Neural cell (in vitro differentiated cells): Measurements from ENCODE around the gene SEC14L6. TPM values are rescaled to one million over a fixed set of nuclear protein-coding genes. Genes with fewer than 3 reads are reported as not detected.

Source experiments
- H2AFZ ChIP-seq: fragments of 200-600, 300-800 bp; sonication (generic), shearing (Covaris generic); 2 replicates; pipeline ENCODE4 v1.6.0; 2014; ENCODE audit warnings: low read depth, mild to moderate bottlenecking, antibody characterized with exemption, low read length, moderate library complexity
- H3F3A ChIP-seq: fragments of 200-600 bp; shearing (Covaris generic); 2 replicates; pipeline ENCODE4 v1.6.1; 2016; ENCODE audit warnings: mild to moderate bottlenecking, moderate library complexity, mixed read lengths, antibody characterized with exemption, low read length; ENCODE audit not compliant: insufficient read depth, poor library complexity, severe bottlenecking
- H3K27ac ChIP-seq: fragments of 200-600, 300-800 bp; sonication (generic), shearing (Covaris generic); 2 replicates; pipeline ENCODE4 v1.5.1; 2014; ENCODE audit warnings: mild to moderate bottlenecking, low read length, moderate library complexity
- H3K27me3 ChIP-seq: fragments of 300-800, 200-600 bp; sonication (generic), shearing (Covaris generic); 2 replicates; pipeline ENCODE4 v1.6.0; 2014; ENCODE audit warnings: mild to moderate bottlenecking, low read depth, low read length, moderate library complexity; ENCODE audit not compliant: insufficient read depth
- H3K36me3 ChIP-seq: fragments of 300-800, 200-600 bp; sonication (generic), shearing (Covaris generic); 2 replicates; pipeline ENCODE4 v1.5.1; 2014; ENCODE audit warnings: mild to moderate bottlenecking, antibody characterized with exemption, low read length, moderate library complexity; ENCODE audit not compliant: insufficient read depth
- H3K4me2 ChIP-seq: fragments of 300-800, 200-600 bp; sonication (generic), shearing (Covaris generic); 2 replicates; pipeline ENCODE4 v1.6.0; 2014; ENCODE audit warnings: mild to moderate bottlenecking, low read length
- H3K4me3 ChIP-seq: fragments of 300-800, 200-600 bp; sonication (generic), shearing (Covaris generic); 2 replicates; pipeline ENCODE4 v1.5.1; 2014; ENCODE audit warnings: mild to moderate bottlenecking, low read length, moderate library complexity
- H3K79me2 ChIP-seq: fragments of 200-600 bp; shearing (Covaris generic); replicated peaks from 2 replicates; pipeline ENCODE4 v1.6.0; 2014; ENCODE audit warnings: mild to moderate bottlenecking, low read length, moderate library complexity; ENCODE audit not compliant: insufficient read depth
- H3K9ac ChIP-seq: fragments of 300-800, 200-600 bp; sonication (generic), shearing (Covaris generic); 2 replicates; pipeline ENCODE4 v1.6.1; 2016; ENCODE audit warnings: mild to moderate bottlenecking, low read length, mixed read lengths
- H3K9me2 ChIP-seq: fragments of 200-600 bp; shearing (Covaris generic); 2 replicates; pipeline ENCODE4 v1.6.1; 2016; ENCODE audit warnings: mild to moderate bottlenecking, low read length, mixed read lengths; ENCODE audit not compliant: insufficient read depth
- H3K9me3 ChIP-seq: fragments of 200-600, 300-800 bp; sonication (generic), shearing (Covaris generic); 2 replicates; pipeline ENCODE4 v1.6.1; 2016; ENCODE audit warnings: mild to moderate bottlenecking, mixed run types, low read length, moderate library complexity, mixed read lengths
- H4K20me1 ChIP-seq: fragments of 200-600 bp; shearing (Covaris generic); 2 replicates; pipeline ENCODE4 v1.6.1; 2016; ENCODE audit warnings: mild to moderate bottlenecking, mixed run types; ENCODE audit not compliant: insufficient read depth
- CTCF ChIP-seq: fragments of 450-650 bp; IDR thresholded peaks from 2 replicates; pipeline ENCODE4 v1.5.1; 2014; ENCODE audit warnings: antibody characterized with exemption, mild to moderate bottlenecking, moderate library complexity; ENCODE audit not compliant: poor library complexity, severe bottlenecking
- EP300 ChIP-seq: fragments of 450-650 bp; conservative IDR thresholded peaks from 2 replicates; pipeline ENCODE4 v1.6.1; 2014; ENCODE audit warnings: antibody characterized with exemption, mild to moderate bottlenecking, moderate library complexity; ENCODE audit not compliant: poor library complexity, severe bottlenecking
- EZH2 ChIP-seq: fragments of 200-600, 300-800 bp; shearing (Covaris generic), sonication (generic); IDR thresholded peaks from 2 replicates; pipeline ENCODE4 v1.6.1; 2014; ENCODE audit warnings: antibody characterized with exemption, low read length, borderline replicate concordance, mild to moderate bottlenecking; ENCODE audit not compliant: insufficient read depth, poor library complexity, severe bottlenecking
- MXI1 ChIP-seq: fragments of 450-650 bp; conservative IDR thresholded peaks from 2 replicates; pipeline ENCODE4 v1.6.1; 2014; ENCODE audit warnings: antibody characterized with exemption, mild to moderate bottlenecking; ENCODE audit not compliant: poor library complexity, severe bottlenecking
- RAD21 ChIP-seq: fragments of 450-650 bp; conservative IDR thresholded peaks from 2 replicates; pipeline ENCODE4 v1.6.1; 2014; ENCODE audit warnings: antibody characterized with exemption, mild to moderate bottlenecking, moderate library complexity
- SMC3 ChIP-seq: fragments of 450-650 bp; conservative IDR thresholded peaks from 2 replicates; pipeline ENCODE4 v1.6.1; 2014; ENCODE audit warnings: antibody characterized with exemption, mild to moderate bottlenecking, moderate library complexity; ENCODE audit not compliant: poor library complexity
- polyA plus RNA-seq: library from polyadenylated mRNA; depleted of rRNA; stranded (reverse); fragments of >200 nt; gene quantifications from 2 replicates; pipeline ENCODE4 v1.2.3, GENCODE V29; 2014
- TF ChIP-seq, protein P1 (sequence below): IDR thresholded peaks from 2 replicates; pipeline ENCODE4 v1.6.1; 2012; ENCODE audit warnings: borderline replicate concordance

Gene SEC14L6
- polyA plus RNA-seq, 1 donor from 2014 or later, result not detected

DNA sequence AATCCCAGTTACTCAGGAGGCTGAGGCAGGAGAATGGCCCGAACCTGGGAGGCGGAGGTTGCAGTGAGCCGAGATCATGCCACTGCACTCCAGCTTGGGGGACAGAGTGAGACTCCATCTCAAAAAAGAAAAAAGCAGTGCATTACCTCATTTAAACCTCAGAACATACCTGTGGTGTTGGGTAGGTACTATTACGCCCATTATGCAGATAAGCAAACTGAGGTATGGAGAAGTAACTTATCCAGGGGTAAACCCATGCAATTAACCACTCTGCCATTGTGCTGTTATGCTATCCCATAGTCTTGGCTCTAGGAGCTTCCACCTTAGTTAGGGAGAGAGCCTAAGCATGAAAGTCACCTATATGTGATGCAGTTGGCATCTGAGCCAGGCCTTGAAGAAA, 72.4 kb downstream of the SEC14L6 start:
- Histone ChIP-seq H3K79me2 (no peaks in the 10 kb centered on the region), H2AFZ (no peak overlapping the region), H3K9me3 (no peaks in the 10 kb centered on the region), H3K9ac (no peak overlapping the region), H3K27me3 (no peaks in the 10 kb centered on the region), H3F3A (no peaks in the 10 kb centered on the region), H3K9me2 (no peaks in the 10 kb centered on the region), H3K4me2 (no peak overlapping the region), H4K20me1 (no peaks in the 10 kb centered on the region), H3K27ac (no peak overlapping the region), H3K4me3 (no peak overlapping the region), H3K36me3 (no peaks in the 10 kb centered on the region)
- TF ChIP-seq RAD21, result no peak
- TF ChIP-seq, protein P1, sequence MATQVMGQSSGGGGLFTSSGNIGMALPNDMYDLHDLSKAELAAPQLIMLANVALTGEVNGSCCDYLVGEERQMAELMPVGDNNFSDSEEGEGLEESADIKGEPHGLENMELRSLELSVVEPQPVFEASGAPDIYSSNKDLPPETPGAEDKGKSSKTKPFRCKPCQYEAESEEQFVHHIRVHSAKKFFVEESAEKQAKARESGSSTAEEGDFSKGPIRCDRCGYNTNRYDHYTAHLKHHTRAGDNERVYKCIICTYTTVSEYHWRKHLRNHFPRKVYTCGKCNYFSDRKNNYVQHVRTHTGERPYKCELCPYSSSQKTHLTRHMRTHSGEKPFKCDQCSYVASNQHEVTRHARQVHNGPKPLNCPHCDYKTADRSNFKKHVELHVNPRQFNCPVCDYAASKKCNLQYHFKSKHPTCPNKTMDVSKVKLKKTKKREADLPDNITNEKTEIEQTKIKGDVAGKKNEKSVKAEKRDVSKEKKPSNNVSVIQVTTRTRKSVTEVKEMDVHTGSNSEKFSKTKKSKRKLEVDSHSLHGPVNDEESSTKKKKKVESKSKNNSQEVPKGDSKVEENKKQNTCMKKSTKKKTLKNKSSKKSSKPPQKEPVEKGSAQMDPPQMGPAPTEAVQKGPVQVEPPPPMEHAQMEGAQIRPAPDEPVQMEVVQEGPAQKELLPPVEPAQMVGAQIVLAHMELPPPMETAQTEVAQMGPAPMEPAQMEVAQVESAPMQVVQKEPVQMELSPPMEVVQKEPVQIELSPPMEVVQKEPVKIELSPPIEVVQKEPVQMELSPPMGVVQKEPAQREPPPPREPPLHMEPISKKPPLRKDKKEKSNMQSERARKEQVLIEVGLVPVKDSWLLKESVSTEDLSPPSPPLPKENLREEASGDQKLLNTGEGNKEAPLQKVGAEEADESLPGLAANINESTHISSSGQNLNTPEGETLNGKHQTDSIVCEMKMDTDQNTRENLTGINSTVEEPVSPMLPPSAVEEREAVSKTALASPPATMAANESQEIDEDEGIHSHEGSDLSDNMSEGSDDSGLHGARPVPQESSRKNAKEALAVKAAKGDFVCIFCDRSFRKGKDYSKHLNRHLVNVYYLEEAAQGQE, result no peak
- TF ChIP-seq CTCF, result no peak
- no peak for TF ChIP-seq EZH2
- no peak for TF ChIP-seq EP300

DNA sequence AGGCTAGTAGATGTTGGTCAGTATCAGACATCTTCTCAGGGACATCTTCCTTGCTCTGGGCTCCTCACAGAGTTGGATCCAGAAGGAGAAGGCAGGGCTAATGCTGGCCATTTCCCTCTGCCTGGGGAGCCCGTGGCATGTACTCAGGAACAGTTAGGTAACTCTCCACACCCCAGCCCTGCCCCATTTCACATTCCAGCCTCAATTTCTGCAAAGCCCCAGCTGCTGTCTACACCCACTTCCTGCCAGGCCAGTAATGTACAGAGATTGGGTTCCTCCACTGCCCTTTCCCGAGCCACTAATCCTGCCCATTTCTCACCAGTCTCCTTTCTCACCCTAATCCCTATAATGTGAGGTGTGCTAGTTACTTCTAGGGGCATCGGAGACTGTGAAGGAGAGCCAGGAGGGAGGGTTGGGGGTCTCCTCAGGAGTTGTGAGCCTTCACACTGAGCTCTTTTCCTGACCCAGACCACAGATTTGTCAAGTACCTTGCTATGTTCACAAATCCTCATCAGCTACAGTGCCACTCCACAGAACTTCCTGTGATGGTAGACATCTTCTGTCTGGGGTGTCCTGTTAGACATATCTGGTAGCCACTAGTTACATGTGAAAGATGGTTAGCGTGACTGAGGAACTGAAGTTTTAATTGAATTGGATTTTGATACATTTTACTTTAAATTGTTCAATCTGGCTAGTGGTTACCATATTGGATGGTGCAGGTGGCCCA, 73.4 kb downstream of the SEC14L6 start:
- H3K4me3 ChIP-seq, result no peak overlapping the region
- H3K79me2 ChIP-seq, result no peaks in the 10 kb centered on the region
- no peaks in the 10 kb centered on the region for H4K20me1 ChIP-seq
- no peaks in the 10 kb centered on the region for H3K9me3 ChIP-seq
- H3K36me3 ChIP-seq, result no peaks in the 10 kb centered on the region
- H3F3A ChIP-seq, result no peaks in the 10 kb centered on the region
- no peaks in the 10 kb centered on the region for H3K27me3 ChIP-seq
- no peak for TF ChIP-seq CTCF
- TF ChIP-seq, protein P1, result no peak
- no peak for TF ChIP-seq EZH2
- no peak for TF ChIP-seq SMC3
- TF ChIP-seq RAD21, result no peak
- TF ChIP-seq MXI1, result no peak
- no peak for TF ChIP-seq EP300
- H3K27ac ChIP-seq, result no peak overlapping the region
- no peak overlapping the region for H3K4me2 ChIP-seq
- H2AFZ ChIP-seq, result no peak overlapping the region
- no peaks in the 10 kb centered on the region for H3K9me2 ChIP-seq
- no peak overlapping the region for H3K9ac ChIP-seq
